HEK293 (cell line): ENCODE results near the gene LEMD1.

Experiments
- GLI2 ChIP-seq: fragments of 450-650 bp; formaldehyde crosslinking; IDR thresholded peaks from 2 replicates; pipeline ENCODE4; 2017; ENCODE audit warnings: missing biosample characterization, missing genetic modification characterization, low read depth, borderline replicate concordance
- GLI4 ChIP-seq: fragments of 450-650 bp; formaldehyde crosslinking; IDR thresholded peaks from 2 replicates; pipeline ENCODE4 v1.5.1; 2016; ENCODE audit warnings: missing biosample characterization, missing genetic modification characterization
- GLIS2 ChIP-seq: fragments of 450-650 bp; formaldehyde crosslinking; IDR thresholded peaks from 2 replicates; pipeline ENCODE4 v1.5.1; 2016; ENCODE audit warnings: missing biosample characterization, missing genetic modification characterization
- HOXA7 ChIP-seq: sonication (generic); formaldehyde crosslinking; IDR thresholded peaks from 2 replicates; pipeline ENCODE4 v1.8.1; 2022; ENCODE audit warnings: missing genetic modification reagents, borderline replicate concordance
- IKZF3 ChIP-seq: fragments of 450-650 bp; IDR thresholded peaks from 2 replicates; pipeline ENCODE4 v1.5.0; 2018; ENCODE audit warnings: missing biosample characterization, mild to moderate bottlenecking, missing genetic modification characterization, moderate library complexity
- KLF16 ChIP-seq: fragments of 450-650 bp; formaldehyde crosslinking; IDR thresholded peaks from 2 replicates; pipeline ENCODE4 v1.5.1; 2017; ENCODE audit warnings: missing biosample characterization, missing genetic modification characterization
- PATZ1 ChIP-seq: fragments of 450-650 bp; formaldehyde crosslinking; IDR thresholded peaks from 2 replicates; pipeline ENCODE4 v1.5.1; 2016; ENCODE audit warnings: missing biosample characterization, missing genetic modification characterization
- PRDM10 ChIP-seq: fragments of 450-650 bp; formaldehyde crosslinking; IDR thresholded peaks from 2 replicates; pipeline ENCODE4 v1.5.1; 2016; ENCODE audit warnings: missing biosample characterization, missing genetic modification characterization
- PRDM4 ChIP-seq: fragments of 450-650 bp; formaldehyde crosslinking; IDR thresholded peaks from 2 replicates; pipeline ENCODE4 v1.5.1; 2017; ENCODE audit warnings: missing biosample characterization, missing genetic modification characterization
- SP7 ChIP-seq: fragments of 450-650 bp; formaldehyde crosslinking; IDR thresholded peaks from 2 replicates; pipeline ENCODE4 v1.5.1; 2016; ENCODE audit warnings: missing biosample characterization, missing genetic modification characterization
- ZNF138 ChIP-seq: fragments of 450-650 bp; formaldehyde crosslinking; IDR thresholded peaks from 2 replicates; pipeline ENCODE4 v1.5.1; 2016; ENCODE audit warnings: missing biosample characterization, missing genetic modification characterization, borderline replicate concordance
- ZNF174 ChIP-seq: fragments of 450-650 bp; formaldehyde crosslinking; IDR thresholded peaks from 2 replicates; pipeline ENCODE4 v1.5.0; 2017; ENCODE audit warnings: missing biosample characterization, mild to moderate bottlenecking, missing genetic modification characterization
- ZNF221 ChIP-seq: fragments of 450-650 bp; formaldehyde crosslinking; IDR thresholded peaks from 2 replicates; pipeline ENCODE4 v1.5.1; 2017; ENCODE audit warnings: missing biosample characterization, missing genetic modification characterization, borderline replicate concordance
- ZNF239 ChIP-seq: fragments of 450-650 bp; formaldehyde crosslinking; IDR thresholded peaks from 2 replicates; pipeline ENCODE4 v1.5.1; 2016; ENCODE audit warnings: missing biosample characterization, missing genetic modification characterization
- ZNF26 ChIP-seq: fragments of 450-650 bp; formaldehyde crosslinking; IDR thresholded peaks from 2 replicates; pipeline ENCODE4 v1.5.1; 2016; ENCODE audit warnings: missing biosample characterization, missing genetic modification characterization
- ZNF266 ChIP-seq: fragments of 450-650 bp; formaldehyde crosslinking; IDR thresholded peaks from 2 replicates; pipeline ENCODE4 v1.5.1; 2016; ENCODE audit warnings: missing biosample characterization, missing genetic modification characterization, low read depth
- ZNF341 ChIP-seq: fragments of 450-650 bp; formaldehyde crosslinking; IDR thresholded peaks from 2 replicates; pipeline ENCODE4; 2016; ENCODE audit warnings: low read depth, missing biosample characterization, missing genetic modification characterization
- ZNF423 ChIP-seq: fragments of 450-650 bp; formaldehyde crosslinking; IDR thresholded peaks from 2 replicates; pipeline ENCODE4 v1.5.1; 2016; ENCODE audit warnings: missing biosample characterization, missing genetic modification characterization
- ZNF529 ChIP-seq: fragments of 450-650 bp; formaldehyde crosslinking; IDR thresholded peaks from 2 replicates; pipeline ENCODE4 v1.5.1; 2017; ENCODE audit warnings: missing genetic modification characterization, missing biosample characterization; ENCODE audit not compliant: insufficient replicate concordance
- ZNF600 ChIP-seq: fragments of 450-650 bp; formaldehyde crosslinking; IDR thresholded peaks from 2 replicates; pipeline ENCODE4 v1.5.1; 2016; ENCODE audit warnings: missing biosample characterization, missing genetic modification characterization
- ZNF626 ChIP-seq: fragments of 450-650 bp; sonication (Bioruptor Pico); formaldehyde crosslinking; IDR thresholded peaks from 2 replicates; pipeline ENCODE4 v1.5.1; 2018; ENCODE audit warnings: missing biosample characterization, missing genetic modification characterization, inconsistent platforms
- ZNF654 ChIP-seq: fragments of 450-650 bp; formaldehyde crosslinking; IDR thresholded peaks from 2 replicates; pipeline ENCODE4 v1.5.1; 2016; ENCODE audit warnings: low read depth, missing biosample characterization, missing genetic modification characterization
- ZNF658 ChIP-seq: fragments of 450-650 bp; formaldehyde crosslinking; IDR thresholded peaks from 2 replicates; pipeline ENCODE4; 2016; ENCODE audit warnings: missing biosample characterization, missing genetic modification characterization
- ZNF664 ChIP-seq: fragments of 450-650 bp; formaldehyde crosslinking; IDR thresholded peaks from 2 replicates; pipeline ENCODE4 v1.5.1; 2016; ENCODE audit warnings: missing biosample characterization, missing genetic modification characterization
- ZNF76 ChIP-seq: fragments of 450-650 bp; formaldehyde crosslinking; IDR thresholded peaks from 2 replicates; pipeline ENCODE4; 2016; ENCODE audit warnings: low read depth, missing biosample characterization, missing genetic modification characterization, borderline replicate concordance
- ZSCAN16 ChIP-seq: fragments of 450-650 bp; formaldehyde crosslinking; IDR thresholded peaks from 2 replicates; pipeline ENCODE4 v1.5.1; 2016; ENCODE audit warnings: missing biosample characterization, missing genetic modification characterization
- ZSCAN4 ChIP-seq: fragments of 450-650 bp; formaldehyde crosslinking; IDR thresholded peaks from 2 replicates; pipeline ENCODE4 v1.5.1; 2017; ENCODE audit warnings: missing biosample characterization, missing genetic modification characterization

LEMD1 gene

GRCh38 chr1:205438213-205439158 lies 16.6 kb upstream of the LEMD1 start (continued):
- TF ChIP-seq PRDM10 (tag by site-specific recombination) (no peak), ZNF654 (tag by site-specific recombination) (no peak), ZSCAN16 (tag by site-specific recombination) (no peak), KLF16 (tag by site-specific recombination) (no peak), ZNF341 (tag by site-specific recombination) (peak; percentile 17; the same call in 1 of the 2 replicates), PATZ1 (tag by site-specific recombination) (peak; percentile 41; the same call in 1 of the 2 replicates), ZNF626 (tag by site-specific recombination) (no peak), ZNF529 (no peak), GLI4 (no peak), ZNF266 (no peak), ZNF600 (tag by site-specific recombination) (no peak), IKZF3 (tag by site-specific recombination) (peak; percentile 85), ZNF174 (tag by site-specific recombination) (no peak), SP7 (0 out of 2 replicates have a peak, but pooled peaks have one; percentile 16), ZNF423 (tag by site-specific recombination) (peak; percentile 70; the same call in 1 of the 2 replicates), GLI2 (tag by site-specific recombination) (no peak), ZNF658 (tag by site-specific recombination) (no peak), ZNF239 (tag by site-specific recombination) (no peak), ZNF76 (tag by site-specific recombination) (no peak), ZNF26 (tag by site-specific recombination) (no peak), ZSCAN4 (no peak), ZNF664 (tag by site-specific recombination) (no peak), PRDM4 (tag by site-specific recombination) (no peak), HOXA7 (no peak), GLIS2 (tag by site-specific recombination) (peak; percentile 35; the same call in 1 of the 2 replicates), ZNF221 (no peak), ZNF138 (tag by site-specific recombination) (no peak)
